GM13977 (cell line): ENCODE data around the gene CNOT1.

ENCODE experiments used
- DNase-seq: peaks from one replicate; pipeline ENCODE4 v3.0.0; 2012; ENCODE audit warnings: low spot score
- CTCF ChIP-seq: IDR thresholded peaks from 2 replicates; pipeline ENCODE4 v1.5.1; 2012; ENCODE audit warnings: mild to moderate bottlenecking, control low read depth; ENCODE audit not compliant: insufficient read depth; ENCODE audit errors: extremely low read depth, missing control alignments
- in situ Hi-C: fragments of 300-500 bp; cut with MboI; formaldehyde crosslinking; loops from one replicate; pipeline ENCODE4 v1.12.0; 2022; ENCODE audit warnings: low sequenced_read_pairs, low pct_unique_long_range_greater_than_20kb, mixed read lengths, inconsistent platforms; ENCODE audit not compliant: unreplicated experiment

Gene CNOT1

GRCh38 chr16:58541711-58542110 is 87.9 kb downstream of the CNOT1 start:
- TF ChIP-seq CTCF = no peak
- DNase-seq = no peak
- in situ Hi-C loops = no loop called here

GRCh38 chr16:58537124-58537906 is 92.3 kb downstream of the CNOT1 start:
- DNase-seq = no peak
- no peak for TF ChIP-seq CTCF
- in situ Hi-C loops = no loop called here

GRCh38 chr16:58536278-58536677 is 93.3 kb downstream of the CNOT1 start:
- no peak for TF ChIP-seq CTCF
- in situ Hi-C loops = no loop called here
- no peak for DNase-seq

GRCh38 chr16:58535100-58535499 is 94.5 kb downstream of the CNOT1 start:
- in situ Hi-C loops = no loop called here

GRCh38 chr16:58533751-58534470 is 95.7 kb downstream of the CNOT1 start:
- no peak for TF ChIP-seq CTCF
- in situ Hi-C loops = no loop called here

More at GRCh38 chr16:58535100-58535499, 94.5 kb downstream of the CNOT1 start:
- DNase-seq = no peak
- TF ChIP-seq CTCF = no peak

GRCh38 chr16:58532414-58532813 is 97.2 kb downstream of the CNOT1 start:
- in situ Hi-C loops = no loop called here
- no peak for TF ChIP-seq CTCF
- DNase-seq = no peak

More at GRCh38 chr16:58533751-58534470, 95.7 kb downstream of the CNOT1 start:
- DNase-seq = no peak
